ENCODE data around the gene CPLANE2.
"Not testable (repeated sequence)": the region's sequence is repeated elsewhere in the genome, so short reads cannot be mapped to it uniquely, and the experiment has no call there.

CPLANE2 gene

GRCh38 chr1:16236511-16237342 lies at the start of gene CPLANE2:
CPLANE2 (minus strand) TSS chr1:16237183; CDS start chr1:16236742, 441 bp downstream.
- DNase-seq: peak; percentile 92 to 96

- no peak for DNase-seq
Observed at GRCh38 chr1:16286122-16286521, 49.1 kb upstream of the CPLANE2 start.

GRCh38 chr1:16281765-16282164 lies 44.8 kb upstream of the CPLANE2 start:
- DNase-seq: no peak

- DNase-seq: no peak
Observed at GRCh38 chr1:16279186-16279585, 42.2 kb upstream of the CPLANE2 start.

GRCh38 chr1:16276302-16277030 lies 39.5 kb upstream of the CPLANE2 start:
- peak in 1 of 2 experiments; percentile 40 for DNase-seq

GRCh38 chr1:16275591-16275990 lies 38.6 kb upstream of the CPLANE2 start:
- no peak for DNase-seq

- DNase-seq: no peak
Observed at GRCh38 chr1:16267690-16268180, 30.8 kb upstream of the CPLANE2 start.

- DNase-seq: no peak
Observed at GRCh38 chr1:16266411-16267118, 29.6 kb upstream of the CPLANE2 start.

- DNase-seq: no peak
Observed at GRCh38 chr1:16262067-16262466, 25.1 kb upstream of the CPLANE2 start.

- DNase-seq: no peak
Observed at GRCh38 chr1:16260814-16261213, 23.8 kb upstream of the CPLANE2 start.

- no peak for DNase-seq
Observed at GRCh38 chr1:16258591-16259135, 21.7 kb upstream of the CPLANE2 start.

GRCh38 chr1:16257968-16258367 lies 21.0 kb upstream of the CPLANE2 start:
- no peak for DNase-seq

GRCh38 chr1:16257556-16257955 lies 20.6 kb upstream of the CPLANE2 start:
- DNase-seq: not testable (repeated sequence)

- no peak for DNase-seq
Observed at GRCh38 chr1:16256478-16256877, 19.5 kb upstream of the CPLANE2 start.

GRCh38 chr1:16254263-16254928 lies 17.4 kb upstream of the CPLANE2 start:
- no peak for DNase-seq

- no peak for DNase-seq
Observed at GRCh38 chr1:16253332-16253922, 16.4 kb upstream of the CPLANE2 start.

- DNase-seq: no peak
Observed at GRCh38 chr1:16252912-16253311, 15.9 kb upstream of the CPLANE2 start.

GRCh38 chr1:16251381-16251780 lies 14.4 kb upstream of the CPLANE2 start:
- no peak for DNase-seq

GRCh38 chr1:16250524-16251251 lies 13.7 kb upstream of the CPLANE2 start:
- DNase-seq: no peak

- DNase-seq: peak in 1 of 2 experiments; percentile 24
Observed at GRCh38 chr1:16249596-16250241, 12.7 kb upstream of the CPLANE2 start.
